Hepatic stellate cell (primary cell): Measurements from ENCODE around the gene GNPNAT1.

Experiments
- DNase-seq: peaks from one replicate; pipeline ENCODE4 v3.0.0; 2011; ENCODE audit warnings: low spot score

GNPNAT1 gene

GRCh38 chr14:52791223-52792096, at the start of gene GNPNAT1:
TSS of gene GNPNAT1 (minus strand) at chr14:52791607. CDS start at chr14:52784650, 6,957 bp downstream.
- peak; percentile 87 for DNase-seq

GRCh38 chr14:52840877-52841276, 49.5 kb upstream of the GNPNAT1 start:
- DNase-seq = peak; percentile 67

DNA sequence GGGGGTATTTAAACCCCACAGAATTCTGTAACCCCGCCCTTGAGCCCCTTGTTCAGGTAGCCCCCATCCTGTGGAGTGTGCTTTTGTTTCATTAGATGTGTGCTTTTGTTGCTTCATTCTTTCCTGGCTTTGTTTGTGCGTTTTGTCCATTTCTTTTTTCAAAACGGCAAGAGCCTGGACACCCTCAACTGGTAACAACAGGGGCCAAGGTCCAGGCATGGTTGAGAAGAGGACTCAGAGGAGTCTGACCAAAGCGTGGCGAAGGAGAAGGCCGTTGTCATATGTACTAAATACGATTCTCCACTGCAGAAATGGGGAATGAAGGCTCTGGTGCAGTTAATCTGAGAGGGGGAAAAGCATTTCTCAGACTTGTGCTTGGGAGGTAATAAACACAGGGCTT, 46.0 kb upstream of the GNPNAT1 start:
- DNase-seq = no peak

DNA sequence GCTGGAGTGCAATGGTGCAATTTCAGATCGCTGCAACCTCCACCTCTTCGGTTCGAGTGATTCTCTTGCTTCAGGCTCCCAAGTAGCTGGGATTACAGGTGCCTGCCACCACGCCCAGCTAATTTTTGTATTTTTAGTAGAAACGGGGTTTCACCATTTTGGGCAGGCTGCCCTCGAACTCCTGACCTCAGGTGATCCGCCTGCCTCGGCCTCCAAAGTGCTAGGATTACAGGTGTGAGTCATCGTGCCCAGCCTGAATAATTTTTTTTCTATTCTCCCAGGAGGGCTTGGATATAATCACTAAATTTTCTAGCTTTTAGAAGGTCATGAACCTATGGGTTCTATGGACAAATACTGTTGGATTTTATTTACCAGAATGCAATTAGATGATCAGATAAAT, 44.7 kb upstream of the GNPNAT1 start:
- no peak for DNase-seq

DNA sequence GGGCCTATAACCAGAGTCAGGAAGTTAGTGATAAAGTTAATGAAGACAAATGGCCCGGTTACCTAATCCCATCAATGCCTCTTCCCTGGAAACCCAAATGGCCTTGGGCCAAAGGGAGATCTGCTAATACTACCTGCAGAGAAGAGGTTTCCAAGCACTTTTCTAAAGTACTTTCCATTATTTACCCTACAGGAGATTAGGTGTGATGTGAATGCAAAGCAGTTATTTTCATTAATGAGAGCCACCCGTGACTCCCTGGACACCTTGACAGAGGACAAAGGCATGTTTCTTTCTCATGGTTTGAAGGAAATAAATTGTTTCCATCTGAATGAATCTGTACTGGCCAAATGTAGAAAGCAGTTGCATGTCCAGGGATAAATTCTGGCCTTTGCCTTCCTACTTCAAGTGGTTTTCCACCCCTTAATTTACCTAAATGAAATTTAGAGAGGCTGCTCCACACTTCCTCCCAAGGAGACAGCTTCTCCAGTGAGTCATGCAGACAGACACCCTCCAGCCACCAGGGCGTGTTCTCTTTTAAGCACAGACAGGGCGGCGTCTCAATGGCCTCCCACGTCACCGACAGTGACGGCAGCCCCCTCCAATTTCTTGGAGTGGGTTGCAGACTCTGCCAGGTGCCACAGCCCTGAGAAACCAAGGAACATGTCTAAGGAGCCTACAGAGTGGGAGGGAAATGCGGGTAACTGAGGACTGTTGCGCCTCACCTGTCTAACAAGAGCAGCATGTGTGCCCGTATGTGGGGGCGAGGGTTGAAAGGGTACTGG, 43.9 kb upstream of the GNPNAT1 start:
- peak; percentile 64 for DNase-seq

GRCh38 chr14:52834440-52834842, 43.0 kb upstream of the GNPNAT1 start:
- DNase-seq = peak; percentile 61

DNA sequence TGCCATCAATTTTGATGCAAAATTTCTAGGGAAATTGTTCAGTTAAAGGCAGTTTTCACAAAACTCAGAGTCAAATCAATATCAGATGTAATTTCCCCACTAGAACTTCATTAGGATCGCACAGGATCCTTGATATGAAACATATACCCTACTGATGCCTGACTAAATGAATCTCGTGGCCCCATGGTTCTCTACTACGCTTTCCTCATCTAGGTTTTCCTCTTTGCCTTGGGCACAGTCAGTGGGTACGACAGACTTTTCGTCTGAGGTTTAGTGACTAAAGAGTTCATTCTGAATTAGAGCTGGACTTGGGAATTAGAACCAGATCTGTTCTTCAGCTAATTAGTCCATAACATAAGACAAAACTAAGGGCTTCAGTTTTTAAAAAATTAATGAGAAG, 42.5 kb upstream of the GNPNAT1 start:
- DNase-seq = no peak

- DNase-seq = no peak
Measured at GRCh38 chr14:52829527-52830185, 38.2 kb upstream of the GNPNAT1 start.

- no peak for DNase-seq
Measured at GRCh38 chr14:52827426-52827825, 36.0 kb upstream of the GNPNAT1 start.

DNA sequence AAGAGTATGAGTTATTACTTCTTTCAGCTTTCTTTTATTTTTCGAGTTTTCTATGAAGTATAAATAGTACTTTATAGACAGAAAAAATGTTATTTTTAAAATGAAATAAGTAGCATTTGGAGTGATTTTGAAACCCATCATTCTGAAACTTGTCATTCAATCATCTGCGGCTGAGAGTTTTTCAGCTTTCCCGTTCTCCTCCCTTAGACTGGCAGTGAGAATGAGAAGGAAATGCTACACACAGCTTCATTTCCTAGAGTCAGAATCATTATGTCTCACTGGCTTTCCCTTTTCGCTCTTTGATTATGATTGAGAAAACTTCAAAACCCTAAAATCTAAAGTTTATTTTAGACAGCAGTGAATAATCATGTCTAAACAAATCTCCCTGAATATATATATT, 33.7 kb upstream of the GNPNAT1 start:
- no peak for DNase-seq

DNA sequence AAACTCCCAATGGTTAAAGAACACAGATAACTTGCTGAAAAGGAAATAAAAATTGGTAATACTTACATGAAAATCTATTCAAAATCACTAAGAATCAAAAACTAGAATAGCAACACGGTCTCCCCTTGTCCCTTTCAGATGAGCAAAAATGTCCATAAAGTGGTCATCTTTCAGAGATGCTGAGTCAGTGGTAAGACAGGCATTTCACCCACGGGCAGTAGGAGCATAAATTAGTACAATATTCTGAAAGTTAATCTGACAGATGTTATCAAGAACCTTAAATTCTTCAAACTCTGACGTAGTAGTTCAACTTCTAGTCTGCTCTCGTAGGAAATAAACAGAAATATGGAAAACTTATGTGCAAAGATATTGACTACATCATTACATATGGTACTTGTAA, 33.1 kb upstream of the GNPNAT1 start:
- peak; percentile 6 for DNase-seq

GRCh38 chr14:52821805-52822250, 30.4 kb upstream of the GNPNAT1 start:
- no peak for DNase-seq

DNA sequence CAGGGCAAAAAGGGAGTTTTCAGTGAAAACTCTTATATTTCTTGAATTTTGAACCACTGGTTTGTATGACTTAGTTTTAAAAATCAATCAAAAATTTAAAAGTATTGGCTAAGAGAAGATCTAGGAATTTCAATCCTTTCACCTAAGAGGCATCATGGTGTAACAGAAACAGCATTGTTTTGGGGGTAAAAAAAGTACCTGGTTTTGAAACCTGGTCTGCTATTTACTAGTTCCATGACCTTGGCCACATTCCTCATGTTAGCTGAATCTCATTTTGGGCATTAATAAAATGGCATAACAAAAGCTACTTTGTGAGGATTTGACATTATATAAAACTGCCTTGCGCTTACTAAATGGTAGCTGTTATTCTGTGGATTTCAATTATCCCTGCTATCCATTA, 16.7 kb upstream of the GNPNAT1 start:
- no peak for DNase-seq

GRCh38 chr14:52806115-52806514, 14.7 kb upstream of the GNPNAT1 start:
- DNase-seq = no peak

GRCh38 chr14:52802597-52802996, 11.2 kb upstream of the GNPNAT1 start:
- DNase-seq = peak; percentile 61

DNA sequence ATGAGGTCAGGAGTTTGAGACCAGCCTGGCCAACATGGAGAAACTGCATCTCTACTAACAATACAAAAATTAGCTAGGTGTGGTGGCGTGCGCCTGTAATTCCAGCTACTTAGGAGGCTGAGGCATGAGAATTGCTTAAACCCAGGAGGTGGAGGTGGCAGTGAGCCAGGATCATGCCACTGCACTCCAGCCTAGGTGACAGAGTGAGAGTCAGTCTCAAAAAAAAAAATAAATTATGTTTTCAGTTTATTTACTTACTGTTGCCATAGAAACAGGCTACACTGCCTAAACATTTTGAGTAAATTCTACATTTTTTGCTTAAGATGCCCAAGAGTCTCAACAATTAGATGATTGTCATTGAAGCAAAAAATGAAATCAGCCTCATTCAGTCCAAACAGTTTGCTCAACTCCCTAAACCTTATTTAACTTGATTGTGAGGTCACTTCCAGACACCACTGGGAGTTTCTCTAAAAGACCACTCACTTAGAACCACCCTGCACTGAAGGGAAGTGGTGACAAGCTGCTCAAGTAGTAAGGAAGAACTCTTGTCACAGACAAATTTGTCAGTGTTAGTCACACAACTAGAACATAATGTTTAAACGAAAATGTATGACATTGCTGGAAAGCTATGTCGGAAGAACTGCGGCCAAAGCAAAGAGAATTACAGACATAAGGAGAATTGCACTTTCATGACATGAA, 9.8 kb upstream of the GNPNAT1 start:
- peak; percentile 75 for DNase-seq

DNA sequence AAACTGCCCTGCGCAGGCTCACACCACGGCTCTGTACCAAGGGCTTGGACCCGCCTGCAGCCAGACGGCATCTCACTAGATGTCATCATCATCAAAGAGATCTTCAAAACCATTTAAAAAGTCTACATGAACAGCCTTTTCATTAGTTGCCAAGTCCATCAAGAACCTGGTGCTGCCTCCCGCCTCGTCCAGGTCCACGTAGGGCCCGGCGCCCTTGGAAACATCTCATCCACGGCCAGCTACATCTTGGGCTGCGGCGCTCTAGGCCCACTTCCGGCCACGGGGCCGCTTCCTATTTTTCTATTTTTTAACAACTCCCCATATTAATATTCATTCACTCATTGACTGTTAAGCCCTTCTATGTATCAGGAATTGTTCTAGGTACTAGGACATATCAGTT, 7.4 kb upstream of the GNPNAT1 start:
- no peak for DNase-seq

GRCh38 chr14:52797653-52798052, 6.2 kb upstream of the GNPNAT1 start:
- no peak for DNase-seq

DNA sequence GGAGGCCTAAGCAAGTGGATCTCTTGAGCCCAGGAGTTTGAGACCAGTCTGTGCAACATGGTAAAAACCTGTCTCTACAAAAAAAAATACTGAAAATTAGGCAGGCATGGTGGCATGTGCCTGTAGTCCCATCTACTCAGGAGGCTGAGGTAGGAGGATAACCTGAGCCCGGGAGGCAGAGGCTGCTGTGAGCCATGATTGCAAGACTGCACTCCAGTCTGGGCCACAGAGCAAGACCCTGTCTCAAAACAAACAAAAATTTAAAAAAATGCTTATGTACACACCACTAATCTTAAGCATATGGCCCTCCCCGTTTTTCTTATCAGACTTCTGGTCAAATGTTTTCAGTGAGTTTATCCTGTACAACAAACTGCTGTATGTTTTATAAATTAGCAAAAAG, 1.7 kb upstream of the GNPNAT1 start:
- no peak for DNase-seq

DNA sequence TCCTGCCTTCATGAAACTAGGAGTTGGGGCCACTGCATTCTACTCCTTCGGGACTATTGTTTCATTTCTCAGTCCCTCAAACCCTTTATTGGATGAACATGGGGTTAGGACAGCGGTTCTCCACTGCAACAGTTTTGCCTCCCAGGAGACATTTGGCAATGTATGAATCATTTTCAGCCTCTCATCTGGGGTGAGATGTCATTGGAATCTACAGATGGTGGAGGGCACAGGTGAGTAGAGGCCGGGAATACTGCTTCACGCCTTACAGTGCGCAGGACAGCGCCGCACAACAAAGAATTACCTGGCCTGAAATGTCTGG, 649 bp upstream of the GNPNAT1 start:
- no peak for DNase-seq

DNA sequence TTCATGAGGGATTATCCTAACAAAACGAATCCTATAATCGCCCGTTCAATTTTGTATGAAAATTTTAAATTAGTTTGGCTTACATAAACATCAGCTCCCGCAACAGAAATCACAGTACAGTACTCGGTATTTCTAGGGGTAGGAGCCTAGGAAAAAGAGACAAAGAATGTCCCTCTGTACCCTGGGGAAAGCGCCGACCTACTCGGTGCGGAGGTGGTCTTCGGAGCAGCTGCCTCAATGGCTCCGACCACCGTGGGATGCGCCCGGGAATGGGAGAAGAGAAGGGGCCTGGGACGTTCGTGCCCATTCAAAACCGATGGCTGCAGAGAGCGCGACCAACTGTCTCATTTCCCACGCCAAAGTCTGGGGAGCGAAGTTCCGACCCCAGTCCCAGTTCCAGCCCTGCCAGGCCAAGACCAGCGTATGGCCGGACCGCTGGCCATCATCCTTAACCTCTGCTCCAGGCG, 618 bp downstream of the GNPNAT1 start:
- DNase-seq = no peak
